Endothelial cell (in vitro differentiated cells): ENCODE measurements around the gene YWHAQ. TPM values are rescaled to one million over a fixed set of nuclear protein-coding genes. Genes with fewer than 3 reads are reported as not detected.

Experiments
- DNase-seq: peaks from one replicate; pipeline ENCODE4 v3.0.0; 2021; ENCODE audit warnings: low spot score
- H3K27ac Mint-ChIP-seq: one replicate; pipeline ENCODE4 v1.8.0; 2021; ENCODE audit warnings: mixed read lengths, inconsistent platforms; ENCODE audit not compliant: unreplicated experiment
- H3K27me3 Mint-ChIP-seq: one replicate; pipeline ENCODE4 v1.8.0; 2021; ENCODE audit warnings: mild to moderate bottlenecking, moderate library complexity, mixed read lengths, inconsistent platforms; ENCODE audit not compliant: unreplicated experiment
- H3K36me3 Mint-ChIP-seq: one replicate; pipeline ENCODE4 v1.8.0; 2021; ENCODE audit warnings: mild to moderate bottlenecking, low read depth, mixed read lengths, inconsistent platforms; ENCODE audit not compliant: unreplicated experiment
- H3K4me1 Mint-ChIP-seq: one replicate; pipeline ENCODE4 v1.8.0; 2021; ENCODE audit warnings: mild to moderate bottlenecking, mixed read lengths, inconsistent platforms; ENCODE audit not compliant: unreplicated experiment
- H3K4me3 Mint-ChIP-seq: one replicate; pipeline ENCODE4 v1.8.0; 2021; ENCODE audit warnings: mild to moderate bottlenecking, mixed read lengths, inconsistent platforms; ENCODE audit not compliant: unreplicated experiment
- H3K9me3 Mint-ChIP-seq: one replicate; pipeline ENCODE4 v1.8.0; 2021; ENCODE audit warnings: mixed read lengths, inconsistent platforms; ENCODE audit not compliant: unreplicated experiment
- CTCF ChIP-seq: fragments of 200-600 bp; sonication (generic); IDR thresholded peaks from one replicate; pipeline ENCODE4 v1.5.0; 2021; ENCODE audit warnings: antibody characterized with exemption; ENCODE audit not compliant: unreplicated experiment
- total RNA-seq: library from RNA; stranded (reverse); fragmentation: NEBNext Ultra II Directional; extraction: Animal tissue kit (Norgen Biotek cat#: 25700); gene quantifications from one replicate; pipeline ENCODE4 v1.2.1, GENCODE V29; 2021; ENCODE audit not compliant: unreplicated experiment

The YWHAQ gene
- total RNA-seq, 1 donor from 2014 or later = 268 TPM

GRCh38 chr2:9539531-9539930, 91.3 kb downstream of the YWHAQ start:
- Mint-ChIP-seq H3K36me3 (no peaks in the 10 kb centered on the region), H3K27ac (no peak overlapping the region), H3K9me3 (no peaks in the 10 kb centered on the region), H3K4me1 (no peaks in the 10 kb centered on the region), H3K27me3 (peaks cover 2% of the 10 kb centered on the region), H3K4me3 (no peak overlapping the region)
- DNase-seq = no peak
- TF ChIP-seq CTCF = no peak

GRCh38 chr2:9538000-9538507, 92.7 kb downstream of the YWHAQ start:
- no peak for TF ChIP-seq CTCF
- no peaks in the 10 kb centered on the region for H3K4me1 Mint-ChIP-seq
- no peak overlapping the region for H3K4me3 Mint-ChIP-seq
- no peaks in the 10 kb centered on the region for H3K36me3 Mint-ChIP-seq
- H3K27ac Mint-ChIP-seq = no peak overlapping the region
- DNase-seq = no peak
- H3K27me3 Mint-ChIP-seq = no peaks in the 10 kb centered on the region
- H3K9me3 Mint-ChIP-seq = no peaks in the 10 kb centered on the region

- no peak for TF ChIP-seq CTCF
- Mint-ChIP-seq H3K36me3 (no peaks in the 10 kb centered on the region), H3K4me3 (no peak overlapping the region), H3K27me3 (no peaks in the 10 kb centered on the region), H3K4me1 (no peaks in the 10 kb centered on the region), H3K27ac (no peak overlapping the region), H3K9me3 (no peaks in the 10 kb centered on the region)
- DNase-seq = no peak
Measured at GRCh38 chr2:9536504-9536903, 94.3 kb downstream of the YWHAQ start.

- no peaks in the 10 kb centered on the region for H3K9me3 Mint-ChIP-seq
- no peak for TF ChIP-seq CTCF
- peaks cover 2% of the 10 kb centered on the region for H3K27me3 Mint-ChIP-seq
- H3K27ac Mint-ChIP-seq = no peak overlapping the region
- no peaks in the 10 kb centered on the region for H3K4me1 Mint-ChIP-seq
- no peak for DNase-seq
- peaks cover 3% of the 10 kb centered on the region for H3K36me3 Mint-ChIP-seq
- no peak overlapping the region for H3K4me3 Mint-ChIP-seq
Measured at GRCh38 chr2:9535177-9535576, 95.6 kb downstream of the YWHAQ start.

Other genes starting within 250 kb of the YWHAQ start
- 97.3 TPM for gene ITGB1BP1, start 207.5 kb downstream of the YWHAQ start, total RNA-seq
- 55.2 TPM for gene CPSF3, start 207.3 kb downstream of the YWHAQ start, total RNA-seq
- 37.5 TPM for gene IAH1, start 156.4 kb downstream of the YWHAQ start, total RNA-seq
- 39.7 TPM for gene ADAM17, start 75.2 kb downstream of the YWHAQ start, total RNA-seq
- gene TAF1B, start 212.5 kb upstream of the YWHAQ start, total RNA-seq = 19.5 TPM